Subcutaneous abdominal adipose tissue (tissue), 5 donors: ENCODE measurements around the gene TERT.

Experiments used
- H3K27ac ChIP-seq: one replicate; pipeline ENCODE4 v1.7.0; 2013; ENCODE audit warnings: low read depth, mild to moderate bottlenecking, inconsistent platforms, low read length, moderate library complexity
- H3K27me3 ChIP-seq, 5 donors: one replicate each; pipeline ENCODE4 v1.7.0; 2013; ENCODE audit warnings: low read length in 5 of 5, inconsistent platforms in 1 of 5; ENCODE audit not compliant: control insufficient read depth in 5 of 5, insufficient read depth in 4 of 5
- H3K36me3 ChIP-seq, 5 donors: one replicate each; pipeline ENCODE4 v1.7.0; 2013; ENCODE audit warnings: low read length in 5 of 5; ENCODE audit not compliant: control insufficient read depth in 5 of 5, insufficient read depth in 5 of 5
- H3K4me1 ChIP-seq, 5 donors: one replicate each; pipeline ENCODE4 v1.7.0; 2013; ENCODE audit warnings: low read length in 5 of 5, mild to moderate bottlenecking in 3 of 5, moderate library complexity in 1 of 5; ENCODE audit not compliant: control insufficient read depth in 5 of 5, insufficient read depth in 5 of 5
- H3K4me3 ChIP-seq, 5 donors: one replicate each; pipeline ENCODE4 v1.7.0; 2013; ENCODE audit warnings: low read length in 5 of 5, low read depth in 1 of 5
- H3K9ac ChIP-seq, 5 donors: one replicate each; pipeline ENCODE4 v1.7.0; 2013; ENCODE audit warnings: low read length in 5 of 5, mild to moderate bottlenecking in 4 of 5, moderate library complexity in 3 of 5
- H3K9me3 ChIP-seq, 5 donors: one replicate each; pipeline ENCODE4 v1.7.0; 2013; ENCODE audit warnings: low read length in 5 of 5; ENCODE audit not compliant: control insufficient read depth in 5 of 5
- donor health status: healthy.
- donor health status: healthy.
- donor health status: healthy.
- donor health status: healthy.
- donor health status: healthy.

TERT gene

GRCh38 chr5:1325191-1325741 is 30.4 kb upstream of the TERT start:
- H3K9ac ChIP-seq = no peak overlapping the region
- no peak overlapping the region for H3K27ac ChIP-seq
- no peaks in the 10 kb centered on the region for H3K9me3 ChIP-seq
- H3K4me1 ChIP-seq = peaks cover 0 to 15% (median 10%) of the 10 kb centered on the region in 5 donors
- no peaks in the 10 kb centered on the region for H3K27me3 ChIP-seq
- no peak overlapping the region for H3K4me3 ChIP-seq
- peaks cover 0 to 70% (median 57%) of the 10 kb centered on the region in 5 donors for H3K36me3 ChIP-seq

GRCh38 chr5:1324719-1325190 is 29.9 kb upstream of the TERT start:
- no peaks in the 10 kb centered on the region for H3K27me3 ChIP-seq
- H3K9ac ChIP-seq = no peak overlapping the region
- H3K9me3 ChIP-seq = no peaks in the 10 kb centered on the region
- H3K4me1 ChIP-seq = peaks cover 0 to 10% (median 5%) of the 10 kb centered on the region in 5 donors
- no peak overlapping the region for H3K27ac ChIP-seq
- H3K4me3 ChIP-seq = no peak overlapping the region
- peaks cover 0 to 70% (median 60%) of the 10 kb centered on the region in 5 donors for H3K36me3 ChIP-seq

GRCh38 chr5:1324301-1324700 is 29.4 kb upstream of the TERT start:
- H3K4me1 ChIP-seq = peaks cover 0 to 10% (median 3%) of the 10 kb centered on the region in 5 donors
- no peak overlapping the region for H3K9ac ChIP-seq
- no peak overlapping the region for H3K27ac ChIP-seq
- no peaks in the 10 kb centered on the region for H3K27me3 ChIP-seq
- no peaks in the 10 kb centered on the region for H3K9me3 ChIP-seq
- H3K4me3 ChIP-seq = no peak overlapping the region
- peaks cover 0 to 74% (median 64%) of the 10 kb centered on the region in 5 donors for H3K36me3 ChIP-seq

GRCh38 chr5:1323803-1324173 is 28.9 kb upstream of the TERT start:
- H3K4me3 ChIP-seq = no peak overlapping the region
- no peaks in the 10 kb centered on the region for H3K9me3 ChIP-seq
- H3K27me3 ChIP-seq = no peaks in the 10 kb centered on the region
- peaks cover 0 to 74% (median 67%) of the 10 kb centered on the region in 5 donors for H3K36me3 ChIP-seq
- H3K27ac ChIP-seq = no peak overlapping the region
- H3K9ac ChIP-seq = no peak overlapping the region
- peaks cover 0 to 6% (median 0%) of the 10 kb centered on the region in 5 donors for H3K4me1 ChIP-seq

GRCh38 chr5:1322955-1323802 is 28.3 kb upstream of the TERT start:
- H3K9ac ChIP-seq = no peak overlapping the region
- H3K27ac ChIP-seq = no peak overlapping the region
- H3K9me3 ChIP-seq = no peaks in the 10 kb centered on the region
- H3K4me1 ChIP-seq = peaks cover 0 to 6% (median 0%) of the 10 kb centered on the region in 5 donors
- no peak overlapping the region for H3K4me3 ChIP-seq
- H3K36me3 ChIP-seq = peaks cover 0 to 80% (median 73%) of the 10 kb centered on the region in 5 donors
- no peaks in the 10 kb centered on the region for H3K27me3 ChIP-seq

- H3K9ac ChIP-seq = no peak overlapping the region
- H3K9me3 ChIP-seq = no peaks in the 10 kb centered on the region
- H3K4me1 ChIP-seq = peaks cover 0 to 6% (median 0%) of the 10 kb centered on the region in 5 donors
- H3K27me3 ChIP-seq = no peaks in the 10 kb centered on the region
- no peak overlapping the region for H3K27ac ChIP-seq
- no peak overlapping the region for H3K4me3 ChIP-seq
- H3K36me3 ChIP-seq = peaks cover 4 to 88% (median 81%) of the 10 kb centered on the region in 5 donors
These were observed 27.4 kb upstream of the TERT start for GRCh38 chr5:1322036-1322900.

- no peak overlapping the region for H3K9ac ChIP-seq
- H3K36me3 ChIP-seq = peaks cover 4 to 90% (median 81%) of the 10 kb centered on the region in 5 donors
- H3K9me3 ChIP-seq = no peaks in the 10 kb centered on the region
- H3K27ac ChIP-seq = no peak overlapping the region
- H3K4me3 ChIP-seq = no peak overlapping the region
- peaks cover 0 to 6% (median 0%) of the 10 kb centered on the region in 5 donors for H3K4me1 ChIP-seq
- H3K27me3 ChIP-seq = no peaks in the 10 kb centered on the region
These were observed 26.7 kb upstream of the TERT start for GRCh38 chr5:1321576-1321975.

- H3K9ac ChIP-seq = no peak overlapping the region
- no peaks in the 10 kb centered on the region for H3K9me3 ChIP-seq
- peaks cover 4 to 85% (median 77%) of the 10 kb centered on the region in 5 donors for H3K36me3 ChIP-seq
- no peaks in the 10 kb centered on the region for H3K27me3 ChIP-seq
- peaks cover 0 to 7% (median 5%) of the 10 kb centered on the region in 5 donors for H3K4me1 ChIP-seq
- no peak overlapping the region for H3K27ac ChIP-seq
- H3K4me3 ChIP-seq = no peak overlapping the region
These were observed 25.8 kb upstream of the TERT start for GRCh38 chr5:1320436-1321344.
